MG63 (cell line): Measurements from ENCODE around the gene SAPCD2. TPM values are rescaled to one million over a fixed set of nuclear protein-coding genes. Genes with fewer than 3 reads are reported as not detected.
A peak's percentile ranks its signal among the peaks of the same experiment; 100 is the strongest.
"Not testable (repeated sequence)": the region's sequence is repeated elsewhere in the genome, so short reads cannot be mapped to it uniquely, and the experiment has no call there.

Experiments
- DNase-seq: peaks from one replicate; pipeline ENCODE4 v3.0.0-alpha.2; 2020
- H3K27me3 ChIP-seq: fragments of 250-450 bp; sonication (Bioruptor Pico); 2 replicates; pipeline ENCODE4 v1.5.1; 2020; ENCODE audit warnings: mild to moderate bottlenecking, moderate library complexity
- H3K36me3 ChIP-seq: fragments of 250-450 bp; sonication (Bioruptor Pico); 2 replicates; pipeline ENCODE4 v1.5.1; 2020; ENCODE audit warnings: mild to moderate bottlenecking, moderate library complexity
- H3K4me3 ChIP-seq: fragments of 250-450 bp; sonication (Bioruptor Pico); 2 replicates; pipeline ENCODE4 v1.5.1; 2020; ENCODE audit warnings: mild to moderate bottlenecking, moderate library complexity
- H3K9me3 ChIP-seq: fragments of 250-450 bp; sonication (Bioruptor Pico); 2 replicates; pipeline ENCODE4 v1.5.1; 2020; ENCODE audit warnings: mild to moderate bottlenecking, moderate library complexity
- total RNA-seq: library from RNA; depleted of rRNA; stranded (reverse); fragments of >200 nt; shearing (Covaris generic); gene quantifications from 2 replicates; pipeline ENCODE4 v1.2.3, GENCODE V29; 2014; ENCODE audit warnings: low replicate concordance

The SAPCD2 gene
- total RNA-seq, 1 experiment from 2014 or later = 32.5 TPM

GRCh38 chr9:137034709-137035506 is 35.4 kb downstream of the SAPCD2 start:
- H3K4me3 ChIP-seq = no peak overlapping the region
- peaks cover 10% of the 10 kb centered on the region; the same call in 1 of the 2 replicates for H3K36me3 ChIP-seq
- H3K9me3 ChIP-seq = no peaks in the 10 kb centered on the region
- H3K27me3 ChIP-seq = no peaks in the 10 kb centered on the region
- peak; percentile 74 for DNase-seq

GRCh38 chr9:137034039-137034708 is 36.2 kb downstream of the SAPCD2 start:
- no peak for DNase-seq
- no peaks in the 10 kb centered on the region for H3K27me3 ChIP-seq
- H3K9me3 ChIP-seq = no peaks in the 10 kb centered on the region
- H3K36me3 ChIP-seq = peaks cover 6% of the 10 kb centered on the region; the same call in 1 of the 2 replicates
- no peak overlapping the region for H3K4me3 ChIP-seq

- H3K27me3 ChIP-seq, DNase-seq, H3K9me3 ChIP-seq, H3K36me3 ChIP-seq, H3K4me3 ChIP-seq: not testable (repeated sequence)
Measured at GRCh38 chr9:137033481-137033880, 36.9 kb downstream of the SAPCD2 start.

GRCh38 chr9:137032858-137033257 is 37.5 kb downstream of the SAPCD2 start:
- no peak for DNase-seq
- no peaks in the 10 kb centered on the region for H3K9me3 ChIP-seq
- H3K27me3 ChIP-seq = no peaks in the 10 kb centered on the region
- H3K36me3 ChIP-seq = no peaks in the 10 kb centered on the region
- no peak overlapping the region for H3K4me3 ChIP-seq

GRCh38 chr9:137031904-137032640 is 38.3 kb downstream of the SAPCD2 start, which contains the start of gene FUT7:
TSS of gene FUT7 (minus strand) at chr9:137032088. CDS start at chr9:137031991, 97 bp downstream.
- no peak for DNase-seq
- Histone ChIP-seq H3K9me3 (no peaks in the 10 kb centered on the region), H3K36me3 (no peaks in the 10 kb centered on the region), H3K4me3 (no peak within 1 kb of the TSS), H3K27me3 (no peaks in the 10 kb centered on the region)

GRCh38 chr9:137030538-137031527 is 39.5 kb downstream of the SAPCD2 start:
- Histone ChIP-seq H3K4me3 (no peak overlapping the region), H3K27me3 (no peaks in the 10 kb centered on the region), H3K9me3 (no peaks in the 10 kb centered on the region), H3K36me3 (no peaks in the 10 kb centered on the region)
- no peak for DNase-seq

- H3K36me3 ChIP-seq = no peaks in the 10 kb centered on the region
- H3K9me3 ChIP-seq = no peaks in the 10 kb centered on the region
- no peak for DNase-seq
- no peak overlapping the region for H3K4me3 ChIP-seq
- no peaks in the 10 kb centered on the region for H3K27me3 ChIP-seq
Measured at GRCh38 chr9:137030006-137030405, 40.4 kb downstream of the SAPCD2 start.

- H3K27me3 ChIP-seq = no peaks in the 10 kb centered on the region
- peak; percentile 74 for DNase-seq
- H3K36me3 ChIP-seq = no peaks in the 10 kb centered on the region
- H3K9me3 ChIP-seq = no peaks in the 10 kb centered on the region
- peak overlapping the region; percentile 49; the same call in 1 of the 2 replicates for H3K4me3 ChIP-seq
Measured at GRCh38 chr9:137029058-137029936, 41.1 kb downstream of the SAPCD2 start.

GRCh38 chr9:137028263-137029057 is 41.9 kb downstream of the SAPCD2 start:
- no peaks in the 10 kb centered on the region for H3K27me3 ChIP-seq
- peak; percentile 59 for DNase-seq
- no peaks in the 10 kb centered on the region for H3K36me3 ChIP-seq
- H3K4me3 ChIP-seq = peak overlapping the region; percentile 49
- H3K9me3 ChIP-seq = no peaks in the 10 kb centered on the region

GRCh38 chr9:137027369-137028262 is 42.7 kb downstream of the SAPCD2 start, which contains the start of gene ABCA2:
TSS of gene ABCA2 (minus strand) at chr9:137028237. CDS start at chr9:137028140, 97 bp downstream.
- Histone ChIP-seq H3K4me3 (peak within 1 kb of the TSS; percentile 49), H3K27me3 (no peaks in the 10 kb centered on the region), H3K36me3 (no peaks in the 10 kb centered on the region), H3K9me3 (no peaks in the 10 kb centered on the region)
- peak; percentile 48 for DNase-seq

GRCh38 chr9:137026828-137027227 is 43.5 kb downstream of the SAPCD2 start:
- DNase-seq = no peak
- no peaks in the 10 kb centered on the region for H3K27me3 ChIP-seq
- no peaks in the 10 kb centered on the region; the same call in 1 of the 2 replicates for H3K36me3 ChIP-seq
- no peaks in the 10 kb centered on the region for H3K9me3 ChIP-seq
- no peak overlapping the region; the same call in 1 of the 2 replicates for H3K4me3 ChIP-seq

GRCh38 chr9:137026384-137026783 is 44.0 kb downstream of the SAPCD2 start:
- Histone ChIP-seq H3K36me3 (no peaks in the 10 kb centered on the region; the same call in 1 of the 2 replicates), H3K27me3 (no peaks in the 10 kb centered on the region), H3K9me3 (no peaks in the 10 kb centered on the region), H3K4me3 (no peak overlapping the region)
- no peak for DNase-seq

GRCh38 chr9:137025517-137025966 is 44.8 kb downstream of the SAPCD2 start:
- Histone ChIP-seq H3K36me3 (no peaks in the 10 kb centered on the region; the same call in 1 of the 2 replicates), H3K27me3 (no peaks in the 10 kb centered on the region), H3K4me3 (no peak overlapping the region), H3K9me3 (no peaks in the 10 kb centered on the region)
- no peak for DNase-seq
